NOMO-1 treated with dmso at 0.1 percent for 144 hours (cell line): ENCODE results near the gene LMO7.
"Not testable (repeated sequence)": the region's sequence is repeated elsewhere in the genome, so short reads cannot be mapped to it uniquely, and the experiment has no call there.

ENCODE experiments used
- DNase-seq: peaks from one replicate; lab custom pipeline; 2025; ENCODE audit not compliant: unreplicated experiment; lab: John Stamatoyannopoulos, UW

LMO7 gene

DNA sequence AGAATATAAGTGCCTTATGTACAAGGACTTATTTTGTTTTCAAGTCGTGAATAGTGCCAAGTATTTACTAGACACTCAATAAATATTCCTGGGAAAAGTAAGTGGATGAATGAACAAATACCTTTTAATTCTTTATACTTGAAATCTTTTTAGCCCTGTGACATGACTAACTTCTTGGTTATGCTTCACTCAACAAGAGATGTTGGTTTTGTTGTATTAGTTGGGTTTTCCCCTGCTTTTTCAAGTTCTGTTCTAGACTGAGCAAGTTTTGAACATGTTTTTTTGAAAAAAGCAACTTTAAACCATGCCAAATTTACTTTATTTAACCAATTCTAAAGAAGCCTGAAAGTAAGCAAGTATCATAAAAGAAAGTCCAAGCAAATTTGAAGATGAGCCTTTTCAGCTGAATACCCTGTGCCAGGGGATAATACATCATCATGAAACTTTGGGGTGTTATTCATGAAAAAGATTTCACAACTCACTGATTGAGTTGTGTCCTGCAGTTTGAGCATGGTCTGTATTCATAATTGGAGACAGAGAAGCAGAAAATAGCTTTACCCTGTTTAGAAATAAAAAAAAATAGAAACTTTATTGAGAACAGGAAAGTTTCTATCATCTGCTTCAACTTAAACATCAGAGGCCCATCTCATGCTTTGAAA, 11.1 kb downstream of the LMO7 start:
- no peak for DNase-seq

DNA sequence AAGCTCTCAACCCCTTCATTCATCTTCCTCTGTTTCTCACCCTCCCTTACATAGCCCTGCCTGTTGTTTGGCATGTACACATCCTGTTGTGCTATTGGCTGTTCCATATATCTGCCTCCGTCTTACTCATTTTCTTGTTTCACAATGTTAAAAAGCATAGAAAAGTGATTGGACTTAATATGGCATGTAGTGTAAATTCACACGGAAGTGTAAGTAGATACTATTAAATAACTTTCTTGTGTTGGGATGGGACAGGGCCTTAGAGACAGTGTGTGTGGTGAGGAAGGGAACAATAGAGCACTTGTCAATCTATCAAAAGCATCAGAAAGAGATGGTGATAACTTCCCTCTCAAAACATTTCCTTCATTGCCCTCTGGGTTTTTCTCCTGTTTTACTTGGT, 12.3 kb downstream of the LMO7 start:
- no peak for DNase-seq

DNA sequence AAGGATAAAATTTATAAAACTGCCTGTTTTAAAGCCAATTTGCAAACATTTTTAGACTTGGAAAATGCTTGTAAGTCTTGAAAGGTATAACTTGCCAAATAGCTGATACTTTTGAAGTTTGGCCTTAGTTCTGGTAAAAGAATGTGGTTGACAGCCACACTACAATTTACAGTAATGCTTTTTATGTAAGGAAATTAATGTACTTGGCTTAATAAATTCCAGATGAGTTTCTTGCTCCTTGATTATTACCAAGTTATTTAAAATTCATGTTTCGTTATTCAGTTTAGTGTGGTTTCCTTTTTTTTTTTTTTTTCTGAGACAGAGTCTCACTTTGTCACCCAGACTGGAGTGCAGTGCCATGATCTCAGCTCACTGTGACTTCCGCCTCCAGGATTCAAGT, 14.9 kb downstream of the LMO7 start:
- DNase-seq: no peak

DNA sequence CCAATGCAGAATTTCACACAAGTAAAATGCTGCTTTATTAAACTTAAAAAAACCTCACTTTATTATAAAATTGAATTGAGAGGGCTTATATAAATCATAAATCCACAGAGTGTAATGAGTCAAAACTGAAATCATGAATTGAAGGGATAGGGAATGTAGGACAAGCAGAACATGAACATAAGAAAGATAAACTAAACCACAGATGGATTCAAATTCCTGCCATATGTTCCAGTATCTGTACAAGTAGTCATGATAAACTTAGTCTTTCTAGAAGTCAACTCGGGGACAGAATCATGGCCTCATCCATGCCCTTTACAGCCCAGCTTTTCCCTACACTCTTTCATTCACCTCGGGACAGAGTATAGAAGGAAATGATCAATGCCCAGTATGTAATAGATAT, 16.6 kb downstream of the LMO7 start:
- no peak for DNase-seq

GRCh38 chr13:75656425-75656989, 20.4 kb downstream of the LMO7 start:
- no peak for DNase-seq

- no peak for DNase-seq
These were observed 21.0 kb downstream of the LMO7 start for GRCh38 chr13:75657111-75657510.

GRCh38 chr13:75660694-75661093, 24.6 kb downstream of the LMO7 start:
- DNase-seq: no peak

- no peak for DNase-seq
These were observed 25.3 kb downstream of the LMO7 start for GRCh38 chr13:75661443-75661842.

GRCh38 chr13:75666646-75667351, 30.7 kb downstream of the LMO7 start:
- no peak for DNase-seq

DNA sequence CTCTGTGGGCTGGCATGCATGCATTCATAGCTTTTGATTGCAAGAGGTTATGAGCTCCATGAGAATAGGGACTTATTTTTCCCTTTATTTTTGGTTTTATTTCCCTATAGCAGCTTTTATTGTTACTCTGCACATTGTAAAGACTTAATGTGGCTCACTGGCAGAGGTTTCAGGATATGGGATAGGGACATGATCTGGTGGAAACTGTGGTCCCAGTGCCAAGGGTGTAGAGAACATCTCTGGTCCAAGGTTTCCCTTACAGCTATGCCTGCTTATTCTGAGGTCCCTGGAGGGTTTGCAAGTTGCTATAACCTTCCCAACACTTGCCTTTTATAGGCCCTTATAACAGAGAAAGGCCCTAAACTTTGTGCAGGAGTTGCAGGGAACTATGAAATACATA, 33.6 kb downstream of the LMO7 start:
- DNase-seq: no peak

DNA sequence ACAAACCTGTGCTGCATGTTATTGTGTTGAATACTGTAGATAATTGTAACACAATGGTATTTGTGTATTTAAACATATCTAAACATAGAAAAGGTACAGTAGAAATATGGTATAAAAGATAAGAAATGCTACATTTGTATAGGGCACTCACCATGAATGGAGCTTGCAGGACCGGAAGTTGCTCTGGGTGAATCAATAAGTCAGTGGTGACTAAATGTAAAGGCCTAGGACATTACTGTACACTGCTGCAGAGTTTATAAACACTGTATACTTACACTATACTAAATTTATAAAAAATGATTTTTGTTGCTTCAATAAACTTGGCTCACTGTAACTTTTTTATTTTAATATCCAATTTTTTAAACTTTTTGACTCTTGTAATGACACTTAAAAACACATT, 34.4 kb downstream of the LMO7 start:
- DNase-seq: no peak

- DNase-seq: no peak
These were observed 39.3 kb downstream of the LMO7 start for GRCh38 chr13:75675421-75675820.

GRCh38 chr13:75679459-75679858, 43.3 kb downstream of the LMO7 start:
- no peak for DNase-seq

DNA sequence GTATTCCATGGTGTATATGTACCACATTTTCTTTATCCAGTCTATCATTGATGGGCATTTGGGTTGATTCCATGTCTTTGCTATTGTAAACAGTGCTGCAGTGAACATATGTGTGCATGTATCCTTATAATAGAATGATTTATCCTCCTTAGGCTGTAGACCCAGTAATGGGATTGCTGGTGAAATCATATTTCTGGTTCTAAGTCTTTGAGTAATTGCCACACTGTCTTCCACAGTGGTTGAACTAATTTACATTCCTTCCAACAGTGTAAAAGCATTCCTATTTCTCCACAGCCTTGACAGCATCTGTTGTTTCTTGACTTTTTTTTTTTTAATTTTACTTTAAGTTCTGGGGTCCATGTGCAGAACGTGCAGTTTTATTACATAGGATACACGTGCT, 44.1 kb downstream of the LMO7 start:
- DNase-seq: not testable (repeated sequence)

GRCh38 chr13:75682326-75682725, 46.2 kb downstream of the LMO7 start:
- no peak for DNase-seq

DNA sequence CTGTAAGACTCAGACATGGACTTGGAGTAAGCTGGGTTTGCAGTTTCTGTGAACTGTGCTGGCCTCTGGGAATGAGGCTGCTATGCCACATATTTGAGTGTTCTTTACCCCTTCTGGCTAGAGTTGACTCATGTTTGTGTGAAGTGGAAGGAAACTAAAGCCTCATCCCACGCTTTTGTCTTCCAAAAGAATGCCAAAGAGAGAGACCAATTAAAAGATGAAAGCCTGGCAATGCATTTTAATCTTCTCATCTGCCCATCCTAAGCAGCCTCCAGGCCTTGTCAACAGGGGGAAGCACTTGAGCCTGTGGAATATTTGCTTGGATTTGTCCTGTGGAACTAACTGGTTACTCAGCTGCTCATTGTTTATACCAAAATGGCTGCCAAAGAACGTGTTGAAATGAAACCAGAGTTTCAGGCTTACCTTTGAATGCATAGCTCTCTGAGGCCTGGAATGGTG, 49.1 kb downstream of the LMO7 start:
- no peak for DNase-seq

- DNase-seq: no peak
These were observed 51.1 kb downstream of the LMO7 start for GRCh38 chr13:75687150-75687763.

GRCh38 chr13:75689686-75690085, 53.6 kb downstream of the LMO7 start:
- no peak for DNase-seq

GRCh38 chr13:75690607-75691006, 54.5 kb downstream of the LMO7 start:
- DNase-seq: no peak

GRCh38 chr13:75691183-75691582, 55.1 kb downstream of the LMO7 start:
- DNase-seq: no peak

DNA sequence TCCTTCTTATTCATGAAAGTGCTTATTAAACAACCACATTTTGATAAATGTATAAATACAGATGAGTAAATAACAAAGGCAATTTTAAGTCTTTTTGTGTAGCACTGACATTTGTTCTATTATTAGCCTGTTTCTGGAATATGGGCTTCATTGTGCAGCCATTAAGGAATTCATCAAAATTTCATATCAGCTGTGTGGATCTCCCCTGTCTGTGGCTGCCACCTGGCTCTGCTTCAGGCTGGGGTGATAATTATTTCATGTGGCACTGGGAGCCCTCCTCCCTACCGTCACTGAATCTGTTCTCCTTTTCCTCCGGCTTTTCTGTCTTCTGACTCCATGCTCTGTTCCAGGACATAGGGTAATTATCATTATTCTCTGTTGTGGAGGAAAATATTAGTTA, 57.1 kb downstream of the LMO7 start:
- no peak for DNase-seq

DNA sequence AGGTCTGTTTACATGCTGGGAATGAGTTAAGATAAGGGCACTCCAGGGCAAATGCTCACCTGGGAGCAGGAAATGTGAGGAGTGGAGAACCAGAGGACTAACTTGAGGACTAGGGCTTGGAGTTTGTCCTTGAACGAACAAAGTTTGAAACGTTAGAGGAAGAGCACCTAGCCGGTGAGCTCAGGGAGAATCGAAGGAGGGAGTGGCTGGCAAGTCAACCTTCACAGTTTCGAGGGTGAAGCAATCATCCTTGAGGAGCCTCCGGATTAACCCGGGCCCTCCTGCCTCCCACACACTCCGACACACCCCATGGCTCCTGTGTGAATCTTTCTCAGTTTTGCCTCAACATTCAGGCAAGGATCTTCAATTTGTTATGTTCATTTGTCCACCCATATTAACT, 58.6 kb downstream of the LMO7 start:
- no peak for DNase-seq
